ENCODE results near the gene TDP1.
"Not testable (repeated sequence)": the region's sequence is repeated elsewhere in the genome, so short reads cannot be mapped to it uniquely, and the experiment has no call there.

The TDP1 gene

DNA sequence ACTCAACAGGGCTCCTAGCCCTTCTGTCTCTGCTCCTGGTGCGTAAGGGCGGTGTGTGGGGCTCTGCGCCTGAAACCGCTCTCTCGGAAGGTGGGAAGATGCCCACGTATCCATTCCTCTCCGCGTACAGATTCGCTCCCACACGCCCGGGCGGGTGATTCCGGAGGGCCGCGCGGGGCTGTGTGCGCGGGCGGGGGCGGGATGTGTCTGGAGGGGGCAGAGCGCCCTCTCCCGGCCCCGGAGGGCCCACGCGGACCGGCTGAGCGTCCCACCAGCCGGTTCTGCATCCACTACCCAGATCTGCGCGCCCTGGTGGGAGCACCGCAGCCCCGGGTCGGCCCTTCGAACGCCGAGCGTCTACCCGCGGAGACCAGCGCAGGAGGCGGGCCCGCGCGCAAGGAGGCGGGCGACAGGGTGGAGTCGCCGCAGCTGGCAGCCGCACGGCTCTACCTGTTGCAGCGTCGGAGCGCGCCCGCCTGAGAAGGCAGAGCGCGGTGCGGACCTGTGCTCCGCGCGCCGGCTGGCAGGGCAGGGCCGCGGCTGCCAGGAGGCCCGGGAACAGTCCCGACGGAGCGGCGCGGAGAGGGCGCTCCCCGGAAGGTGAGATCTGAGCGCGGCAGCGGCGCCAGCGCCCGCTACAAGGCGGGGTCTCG lies 104.7 kb downstream of the TDP1 start:
- DNase-seq (ENCODE audit: insufficient read length): peak; percentile 57

GRCh38 chr14:90060965-90061684 lies 105.4 kb downstream of the TDP1 start:
- DNase-seq (ENCODE audit: insufficient read length): peak; percentile 41
- no peak for FAIRE-seq
- TF ChIP-seq POLR2A (IDR thresholded peaks at IDR 0.05; ENCODE audit: low read depth, low read length): no peak
- no peak for TF ChIP-seq POLR2AphosphoS5 (IDR thresholded peaks at IDR 0.05; ENCODE audit: low read depth, low read length)
- no peak for TF ChIP-seq TAF1 (IDR thresholded peaks at IDR 0.05; ENCODE audit: borderline replicate concordance, low read depth, low read length)

More for the DNA sequence above, 104.7 kb downstream of the TDP1 start:
- peak; percentile 66 for FAIRE-seq
- TF ChIP-seq TAF1 (IDR thresholded peaks at IDR 0.05; ENCODE audit: borderline replicate concordance, low read depth, low read length): no peak
- no peak for TF ChIP-seq POLR2AphosphoS5 (IDR thresholded peaks at IDR 0.05; ENCODE audit: low read depth, low read length)
- no peak for TF ChIP-seq POLR2A (IDR thresholded peaks at IDR 0.05; ENCODE audit: low read depth, low read length)

- no peak for FAIRE-seq
- TF ChIP-seq POLR2AphosphoS5 (IDR thresholded peaks at IDR 0.05; ENCODE audit: low read depth, low read length): no peak
- no peak for TF ChIP-seq TAF1 (IDR thresholded peaks at IDR 0.05; ENCODE audit: borderline replicate concordance, low read depth, low read length)
- no peak for TF ChIP-seq POLR2A (IDR thresholded peaks at IDR 0.05; ENCODE audit: low read depth, low read length)
- DNase-seq (ENCODE audit: insufficient read length): peak; percentile 31
Measured at GRCh38 chr14:90061685-90062126, 106.0 kb downstream of the TDP1 start, which contains the start of gene KCNK13. TSS of gene KCNK13 (plus strand) at chr14:90061994. CDS start at chr14:90062206, 212 bp downstream.

GRCh38 chr14:90062127-90062794 lies 106.5 kb downstream of the TDP1 start:
- DNase-seq (ENCODE audit: insufficient read length) (no peak), FAIRE-seq (no peak)
- TF ChIP-seq POLR2A (IDR thresholded peaks at IDR 0.05; ENCODE audit: low read depth, low read length) (no peak), POLR2AphosphoS5 (IDR thresholded peaks at IDR 0.05; ENCODE audit: low read depth, low read length) (no peak), TAF1 (IDR thresholded peaks at IDR 0.05; ENCODE audit: borderline replicate concordance, low read depth, low read length) (no peak)

- FAIRE-seq: no peak
- TF ChIP-seq POLR2AphosphoS5 (IDR thresholded peaks at IDR 0.05; ENCODE audit: low read depth, low read length): no peak
- no peak for TF ChIP-seq POLR2A (IDR thresholded peaks at IDR 0.05; ENCODE audit: low read depth, low read length)
- no peak for TF ChIP-seq TAF1 (IDR thresholded peaks at IDR 0.05; ENCODE audit: borderline replicate concordance, low read depth, low read length)
Measured at GRCh38 chr14:90062822-90063539, 107.3 kb downstream of the TDP1 start.

DNA sequence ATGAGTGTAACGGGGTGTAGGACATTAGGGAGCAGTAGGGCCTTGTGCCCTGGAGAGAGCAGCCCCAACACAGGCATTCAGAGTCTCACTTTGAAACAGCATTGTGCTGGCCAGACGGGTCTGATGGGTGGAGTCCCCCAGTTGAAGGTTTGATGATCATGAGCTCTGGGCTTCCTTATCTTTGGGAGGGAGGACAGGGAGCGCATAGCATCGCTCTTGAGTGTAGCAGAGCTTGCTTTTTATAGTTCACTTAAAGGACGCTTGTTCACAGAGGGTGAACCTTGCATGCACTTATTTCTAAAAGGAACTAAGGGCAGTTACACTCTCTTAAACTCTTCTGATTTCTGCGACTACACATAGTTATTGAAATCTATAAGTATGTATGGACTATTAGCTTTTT lies 116.6 kb downstream of the TDP1 start:
- DNase-seq (ENCODE audit: insufficient read length): no peak
- no peak for FAIRE-seq
- no peak for TF ChIP-seq POLR2A (IDR thresholded peaks at IDR 0.05; ENCODE audit: low read depth, low read length)

More at GRCh38 chr14:90062822-90063539, 107.3 kb downstream of the TDP1 start:
- DNase-seq (ENCODE audit: insufficient read length): no peak

- FAIRE-seq (no peak), DNase-seq (ENCODE audit: insufficient read length) (no peak)
- no peak for TF ChIP-seq POLR2AphosphoS5 (IDR thresholded peaks at IDR 0.05; ENCODE audit: low read depth, low read length)
- no peak for TF ChIP-seq POLR2A (IDR thresholded peaks at IDR 0.05; ENCODE audit: low read depth, low read length)
- TF ChIP-seq TAF1 (IDR thresholded peaks at IDR 0.05; ENCODE audit: borderline replicate concordance, low read depth, low read length): no peak
Measured at GRCh38 chr14:90079576-90079975, 123.8 kb downstream of the TDP1 start.

DNA sequence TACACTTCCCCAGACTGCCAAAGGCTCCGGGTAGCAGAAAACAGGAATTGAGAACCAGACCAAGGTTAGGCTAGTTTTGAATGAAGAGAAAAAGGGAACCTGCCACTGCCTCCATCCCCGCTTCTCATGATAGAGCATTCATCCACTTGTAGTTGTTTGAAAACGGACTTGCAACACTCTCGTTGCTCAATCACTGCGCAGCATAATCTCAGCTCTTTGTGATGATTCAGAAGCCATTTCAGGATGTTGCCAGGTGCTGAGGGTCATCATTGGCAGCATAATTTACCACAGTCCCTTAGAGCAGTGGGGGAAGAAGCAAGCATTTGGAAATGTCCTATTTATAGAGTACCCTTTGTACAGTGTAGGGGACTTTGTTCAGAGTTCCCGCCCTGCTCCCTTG lies 131.7 kb downstream of the TDP1 start:
- FAIRE-seq (no peak), DNase-seq (ENCODE audit: insufficient read length) (no peak)
- no peak for TF ChIP-seq POLR2A (IDR thresholded peaks at IDR 0.05; ENCODE audit: low read depth, low read length)
- no peak for TF ChIP-seq POLR2AphosphoS5 (IDR thresholded peaks at IDR 0.05; ENCODE audit: low read depth, low read length)
- TF ChIP-seq TAF1 (IDR thresholded peaks at IDR 0.05; ENCODE audit: borderline replicate concordance, low read depth, low read length): no peak

DNA sequence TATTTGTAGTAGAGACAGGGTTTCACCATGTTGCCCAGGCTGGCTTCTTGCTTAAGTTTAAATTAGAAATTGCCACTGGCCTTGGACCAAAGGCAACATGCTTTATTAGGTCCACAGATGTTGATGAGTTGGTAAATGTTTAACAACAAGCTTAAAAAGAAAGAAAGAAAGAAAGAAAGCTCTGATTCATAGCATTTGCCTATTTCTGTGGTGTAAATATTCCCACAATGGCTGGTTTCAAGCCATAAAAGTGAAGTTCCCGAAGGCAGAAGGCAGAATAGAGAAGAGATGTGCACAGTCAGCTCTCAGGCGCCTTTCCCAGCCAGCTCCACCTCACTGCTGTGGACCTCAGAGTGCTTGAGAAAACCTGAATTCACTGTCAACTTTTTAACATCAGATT lies 132.4 kb downstream of the TDP1 start:
- FAIRE-seq: no peak
- DNase-seq (ENCODE audit: insufficient read length): no peak
- no peak for TF ChIP-seq POLR2A (IDR thresholded peaks at IDR 0.05; ENCODE audit: low read depth, low read length)
- TF ChIP-seq POLR2AphosphoS5 (IDR thresholded peaks at IDR 0.05; ENCODE audit: low read depth, low read length): no peak
- TF ChIP-seq TAF1 (IDR thresholded peaks at IDR 0.05; ENCODE audit: borderline replicate concordance, low read depth, low read length): no peak

- not testable (repeated sequence) for DNase-seq (ENCODE audit: insufficient read length)
Measured at GRCh38 chr14:90089486-90089885, 133.8 kb downstream of the TDP1 start.

DNA sequence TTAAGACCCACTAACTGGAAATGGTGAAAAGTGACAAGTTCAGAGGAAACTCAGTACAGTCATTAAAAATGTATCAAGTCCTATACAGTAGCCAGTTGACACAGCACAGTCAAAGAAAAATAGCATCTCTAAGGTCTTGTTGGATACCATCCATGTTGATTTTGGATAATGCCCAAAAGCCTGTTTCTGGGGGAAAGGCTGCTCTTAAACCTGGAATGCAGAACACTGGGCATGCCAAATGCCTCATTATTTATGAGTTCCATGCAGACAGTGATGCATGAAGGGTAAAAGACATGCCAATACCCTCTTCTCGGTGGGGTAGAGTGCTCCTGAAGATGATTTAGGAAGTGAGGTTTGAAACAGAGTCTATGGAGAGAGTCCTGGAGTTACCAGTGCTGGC lies 135.7 kb downstream of the TDP1 start:
- TF ChIP-seq POLR2A (IDR thresholded peaks at IDR 0.05; ENCODE audit: low read depth, low read length) (no peak), TAF1 (IDR thresholded peaks at IDR 0.05; ENCODE audit: borderline replicate concordance, low read depth, low read length) (no peak), POLR2AphosphoS5 (IDR thresholded peaks at IDR 0.05; ENCODE audit: low read depth, low read length) (no peak)
- FAIRE-seq (no peak), DNase-seq (ENCODE audit: insufficient read length) (no peak)

More at GRCh38 chr14:90089486-90089885, 133.8 kb downstream of the TDP1 start:
- FAIRE-seq: not testable (repeated sequence)

Measured in GM12892 (cell line).